Jurkat, Clone E6-1 (cell line): ENCODE measurements around the gene RAB9B. TPM values are rescaled to one million over a fixed set of nuclear protein-coding genes. Genes with fewer than 3 reads are reported as not detected.
"Not testable (repeated sequence)": the region's sequence is repeated elsewhere in the genome, so short reads cannot be mapped to it uniquely, and the experiment has no call there.

Experiments used
- DNase-seq: peaks from one replicate; pipeline ENCODE4 v3.0.0-alpha.2; 2011; ENCODE audit warnings: low read depth, low spot score
- H3K4me3 ChIP-seq: 2 replicates; pipeline ENCODE4 v1.5.1; 2011; ENCODE audit warnings: mild to moderate bottlenecking, low read length, control low read depth, moderate library complexity
- polyA plus RNA-seq: library from polyadenylated mRNA; unstranded; fragments of >200 nt; gene quantifications from one replicate; pipeline ENCODE4 v1.2.1, GENCODE V29; 2012; ENCODE audit warnings: missing spikeins; ENCODE audit not compliant: insufficient read length, insufficient read depth

Gene RAB9B, protein sequence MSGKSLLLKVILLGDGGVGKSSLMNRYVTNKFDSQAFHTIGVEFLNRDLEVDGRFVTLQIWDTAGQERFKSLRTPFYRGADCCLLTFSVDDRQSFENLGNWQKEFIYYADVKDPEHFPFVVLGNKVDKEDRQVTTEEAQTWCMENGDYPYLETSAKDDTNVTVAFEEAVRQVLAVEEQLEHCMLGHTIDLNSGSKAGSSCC
- polyA plus RNA-seq = 2.8 TPM

DNA sequence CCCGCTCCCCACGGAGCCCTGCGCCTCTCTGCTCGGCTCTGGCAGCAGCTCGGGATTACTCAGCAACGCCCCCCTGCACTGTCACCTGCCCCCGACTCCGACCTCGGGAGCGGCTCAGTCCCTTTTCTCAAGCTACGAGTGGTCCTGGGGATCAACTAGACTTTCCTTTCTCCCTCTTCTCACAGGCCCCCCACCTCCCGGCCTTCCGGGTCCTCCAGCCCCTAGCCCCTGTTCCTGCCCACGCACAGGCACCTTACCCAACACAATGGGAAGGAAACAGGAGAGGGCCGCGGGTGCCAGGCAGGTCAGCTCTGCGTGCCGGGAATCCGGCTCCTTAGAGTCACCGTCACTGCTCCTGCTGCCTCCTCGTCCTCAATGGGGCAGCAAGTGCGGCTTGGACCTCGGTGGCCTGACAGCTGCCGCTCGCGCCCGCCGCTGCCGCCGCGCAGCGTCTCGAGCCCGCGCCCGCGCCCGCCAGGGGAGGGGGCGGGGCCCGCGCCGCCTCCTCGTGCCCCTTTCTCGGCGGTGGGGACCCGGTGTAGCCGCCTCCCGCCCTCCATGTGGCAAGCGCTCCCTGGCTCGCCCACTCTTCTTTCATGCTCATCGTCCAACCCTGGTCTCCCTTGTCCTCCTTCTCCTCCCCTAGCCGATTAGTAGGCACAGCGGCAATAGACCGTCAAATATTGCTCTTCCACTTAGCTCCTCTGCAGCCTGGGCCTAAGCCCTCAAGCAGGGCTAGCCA, at the start of gene RAB9B:
Gene RAB9B, minus strand, starts transcription at position 455 of the 742 bp plus-strand sequence. CDS start 6,473 bp downstream, outside the sequence.
- DNase-seq = peak; percentile 53
- H3K4me3 ChIP-seq = peak within 1 kb of the TSS; percentile 61

GRCh38 chrX:103879339-103879738, 47.3 kb upstream of the RAB9B start:
- no peak overlapping the region for H3K4me3 ChIP-seq
- DNase-seq = no peak

DNA sequence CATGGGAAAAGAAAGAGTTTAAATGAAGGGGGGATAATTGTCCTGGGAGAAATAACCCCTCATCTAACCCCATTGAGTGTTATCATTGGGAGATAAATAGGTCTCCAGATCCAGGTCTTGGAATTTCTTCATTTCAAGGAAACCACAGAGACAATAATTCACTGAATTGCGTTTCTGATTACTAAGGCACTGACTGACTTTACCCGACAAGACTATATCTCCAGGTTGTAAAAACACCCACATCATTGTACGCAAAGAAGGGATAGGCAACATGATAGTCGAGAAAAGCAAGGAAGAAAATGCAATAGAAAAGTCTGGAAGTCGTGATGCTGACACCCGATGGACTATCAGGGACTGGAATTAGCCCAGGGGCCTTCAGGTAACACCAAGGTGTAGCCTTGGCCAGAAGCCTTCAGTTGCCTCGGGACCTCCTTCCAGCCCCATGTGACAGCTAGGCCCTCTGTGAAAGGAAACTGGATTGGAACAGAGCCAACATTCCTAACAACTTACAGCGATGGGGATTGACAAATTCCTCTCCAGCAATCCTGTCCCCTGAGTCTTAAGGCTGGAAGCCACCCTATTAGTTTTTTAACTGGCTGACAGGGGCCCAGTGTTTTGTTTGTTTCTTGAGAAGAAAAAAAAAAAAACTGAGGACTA, 46.5 kb upstream of the RAB9B start:
- no peak for DNase-seq
- no peak overlapping the region for H3K4me3 ChIP-seq

DNA sequence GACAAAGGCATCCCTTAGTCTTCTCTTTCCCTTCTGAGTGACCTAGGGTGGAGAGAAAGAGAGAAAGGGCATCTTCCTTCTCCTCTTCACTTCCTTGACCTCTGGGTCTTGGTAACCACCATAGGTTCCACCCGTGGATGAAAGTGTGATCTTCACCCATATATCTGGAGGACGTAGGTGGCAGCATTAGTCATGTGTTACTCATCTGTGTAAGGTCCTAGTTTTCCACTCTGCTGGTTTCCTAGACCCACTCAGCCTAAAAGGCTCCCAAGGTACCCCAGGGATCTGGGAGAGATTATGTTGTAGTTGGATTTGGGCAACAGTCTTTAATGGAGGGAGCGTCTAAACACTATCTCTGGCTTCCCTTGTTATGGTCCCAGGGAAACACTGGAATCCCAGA, 45.5 kb upstream of the RAB9B start:
- DNase-seq = no peak
- H3K4me3 ChIP-seq = no peak overlapping the region

- no peak for DNase-seq
- H3K4me3 ChIP-seq = no peak overlapping the region
Measured at GRCh38 chrX:103864886-103865534, 33.0 kb upstream of the RAB9B start.

DNA sequence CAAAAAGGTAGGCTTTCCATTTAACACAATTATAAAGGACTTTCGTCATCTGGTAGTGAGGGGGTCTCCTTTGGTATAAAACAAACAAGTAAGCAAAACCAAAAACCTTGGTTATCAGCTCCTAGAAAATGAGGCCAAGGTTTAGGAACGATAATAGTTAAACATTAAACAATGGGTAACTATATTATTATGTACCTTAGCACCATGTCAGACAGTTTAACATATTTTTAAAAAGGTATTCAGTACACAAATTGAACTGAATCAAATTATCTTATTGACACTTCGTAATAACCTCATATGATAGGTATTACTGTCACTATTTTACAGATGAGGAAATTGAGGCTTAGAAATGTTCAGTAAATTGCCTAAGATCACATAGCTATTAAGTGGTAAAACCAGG, 32.1 kb upstream of the RAB9B start:
- H3K4me3 ChIP-seq = no peak overlapping the region
- DNase-seq = no peak

- no peak for DNase-seq
- no peak overlapping the region for H3K4me3 ChIP-seq
Measured at GRCh38 chrX:103861200-103861599, 29.1 kb upstream of the RAB9B start.

- H3K4me3 ChIP-seq = no peak overlapping the region
- DNase-seq = no peak
Measured at GRCh38 chrX:103849558-103849957, 17.5 kb upstream of the RAB9B start.

DNA sequence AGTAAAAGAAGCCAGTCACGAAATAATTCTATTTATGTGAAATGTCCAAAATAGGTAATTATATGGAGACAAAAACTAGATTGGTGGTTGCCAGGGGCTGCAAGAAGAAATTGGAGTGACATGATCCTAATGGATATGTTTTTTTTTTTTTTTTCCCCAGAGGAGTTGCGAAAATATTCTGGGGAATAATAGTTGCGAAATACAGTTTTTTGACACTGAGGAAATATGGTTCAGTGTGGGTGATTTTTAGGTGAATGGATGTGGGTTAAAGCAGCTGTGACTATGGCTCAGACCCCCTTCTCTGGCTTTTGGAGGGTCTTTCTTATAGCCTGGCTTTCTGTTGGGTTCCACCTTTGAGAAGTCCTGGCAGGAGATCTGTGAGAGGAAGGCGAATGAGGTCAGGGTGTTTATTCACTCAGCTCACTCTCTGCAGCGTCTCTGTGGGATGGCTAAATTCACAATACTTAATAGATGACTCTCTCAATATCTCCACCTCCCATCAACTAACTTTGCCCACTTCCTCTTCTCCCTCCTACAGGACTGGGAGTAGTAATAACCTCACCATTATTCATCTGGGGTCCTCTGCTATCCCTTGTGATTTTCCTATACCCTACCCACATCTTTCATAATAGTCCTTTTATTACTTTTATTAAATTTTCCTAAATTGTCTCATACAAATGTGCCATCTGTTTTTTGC, 15.3 kb upstream of the RAB9B start:
- DNase-seq = no peak
- H3K4me3 ChIP-seq = no peak overlapping the region

GRCh38 chrX:103846386-103846785, 14.3 kb upstream of the RAB9B start:
- no peak for DNase-seq
- no peak overlapping the region for H3K4me3 ChIP-seq

- no peak overlapping the region for H3K4me3 ChIP-seq
Measured at GRCh38 chrX:103845165-103845653, 13.2 kb upstream of the RAB9B start.

DNA sequence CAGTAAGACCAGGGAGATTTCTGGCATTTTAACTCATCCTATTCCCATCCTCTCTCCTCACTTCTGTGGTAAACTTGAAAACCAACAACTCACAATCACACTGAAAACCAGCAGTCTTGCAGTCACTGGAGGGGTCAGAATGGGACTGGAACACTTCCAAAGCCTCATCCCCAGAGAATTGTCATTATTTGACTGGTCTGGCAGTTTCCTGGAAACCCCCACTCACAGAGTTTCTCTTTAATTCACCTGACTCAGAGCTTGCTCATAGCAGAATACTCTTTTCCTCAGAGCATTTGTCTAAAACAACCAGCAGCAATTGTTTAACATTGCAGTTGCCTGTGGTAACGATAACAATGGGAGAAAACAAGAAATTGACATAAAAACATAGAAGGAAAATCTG, 7.3 kb upstream of the RAB9B start:
- DNase-seq = no peak
- H3K4me3 ChIP-seq = no peak overlapping the region

More at GRCh38 chrX:103845165-103845653, 13.2 kb upstream of the RAB9B start:
- peak; percentile 48 for DNase-seq

DNA sequence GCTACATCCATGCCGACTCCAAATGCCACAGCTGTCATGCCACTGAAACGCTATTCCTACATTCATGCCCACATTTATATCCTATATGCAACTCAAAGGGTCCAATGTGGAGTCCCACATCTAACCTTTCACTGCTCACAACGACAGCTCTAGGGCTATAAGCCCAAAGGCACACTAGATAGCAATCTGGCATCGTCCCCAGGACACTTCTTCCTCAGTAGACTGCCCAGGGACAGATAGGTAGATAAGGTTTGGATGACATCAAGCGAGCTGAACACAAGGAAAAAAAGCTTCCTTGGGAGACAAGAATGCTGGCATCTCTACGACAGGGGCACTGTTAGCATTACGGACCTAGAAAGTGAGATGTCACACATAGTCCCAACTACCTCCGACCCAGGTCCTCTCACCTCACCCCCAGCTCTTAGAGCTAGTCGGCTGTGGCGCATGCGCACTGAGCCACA, 685 bp downstream of the RAB9B start:
- peak overlapping the region; percentile 61 for H3K4me3 ChIP-seq
- no peak for DNase-seq

DNA sequence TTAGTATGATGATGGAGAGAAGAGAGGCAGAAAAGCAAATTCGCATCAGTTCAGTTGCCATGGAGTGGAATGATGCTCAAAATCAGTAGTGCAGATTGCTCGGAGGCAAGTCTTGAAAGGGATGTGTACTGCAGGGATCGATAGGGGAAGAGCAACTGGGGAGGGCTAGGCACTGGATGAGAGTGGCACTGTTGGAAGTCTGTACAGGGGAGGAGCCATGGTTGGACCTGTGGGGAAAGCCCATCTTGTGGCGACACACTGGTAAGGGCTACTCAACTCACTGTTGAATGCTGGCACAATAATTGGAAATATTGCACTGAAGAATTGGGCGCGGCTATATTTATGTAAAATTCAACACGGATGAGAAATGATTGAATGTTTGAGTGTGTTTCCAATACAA, 1.2 kb downstream of the RAB9B start:
- DNase-seq = no peak
- no peak overlapping the region for H3K4me3 ChIP-seq

GRCh38 chrX:103828529-103828928, 3.5 kb downstream of the RAB9B start:
- H3K4me3 ChIP-seq = no peak overlapping the region
- no peak for DNase-seq

DNA sequence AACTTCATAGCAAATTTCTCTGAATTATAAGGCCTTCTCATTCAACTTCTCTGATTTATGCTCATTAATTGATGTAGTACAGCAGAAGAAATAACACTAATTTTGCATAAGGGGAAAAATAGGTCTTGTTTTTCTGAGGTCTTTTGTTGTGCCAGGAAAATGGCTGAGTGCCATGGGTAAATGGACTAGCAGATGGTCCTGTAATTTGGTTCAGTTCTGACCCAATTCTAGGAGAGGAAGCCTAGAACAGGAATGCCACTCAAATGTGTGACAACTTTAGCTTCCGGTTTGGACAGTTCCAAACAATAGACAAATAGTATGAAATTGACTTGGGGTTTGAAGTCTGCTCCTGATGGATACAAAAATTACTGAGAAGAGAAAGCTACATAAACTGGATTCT, 6.2 kb downstream of the RAB9B start:
- DNase-seq = no peak
- H3K4me3 ChIP-seq = no peak overlapping the region

DNA sequence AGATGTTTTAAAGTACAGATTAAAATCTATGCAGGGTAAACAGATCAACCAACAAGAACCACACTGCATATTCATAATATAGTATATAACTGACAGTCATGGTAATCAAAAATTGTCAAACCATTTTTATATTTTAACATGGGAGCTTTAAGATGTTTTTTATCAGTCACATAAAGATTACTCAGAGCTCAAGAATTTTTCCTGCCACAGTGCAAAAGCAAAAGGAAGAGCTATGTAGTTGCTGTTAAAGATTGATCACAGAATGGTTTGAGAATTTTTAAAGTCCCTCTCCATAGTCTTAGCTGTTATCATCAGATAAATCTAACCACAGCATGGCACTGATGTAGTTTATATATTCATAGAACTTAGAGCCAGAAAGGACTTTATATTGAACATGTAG, 8.5 kb downstream of the RAB9B start:
- no peak for DNase-seq

GRCh38 chrX:103820802-103821201, 11.3 kb downstream of the RAB9B start:
- DNase-seq, H3K4me3 ChIP-seq: not testable (repeated sequence)

More for the DNA sequence above, 8.5 kb downstream of the RAB9B start:
- H3K4me3 ChIP-seq = no peak overlapping the region
